ENCODE data around the gene MTHFR. TPM values are rescaled to one million over a fixed set of nuclear protein-coding genes. Genes with fewer than 3 reads are reported as not detected.

The MTHFR gene
- total RNA-seq, 1 donor from 2014 or later: 29.2 TPM

DNA sequence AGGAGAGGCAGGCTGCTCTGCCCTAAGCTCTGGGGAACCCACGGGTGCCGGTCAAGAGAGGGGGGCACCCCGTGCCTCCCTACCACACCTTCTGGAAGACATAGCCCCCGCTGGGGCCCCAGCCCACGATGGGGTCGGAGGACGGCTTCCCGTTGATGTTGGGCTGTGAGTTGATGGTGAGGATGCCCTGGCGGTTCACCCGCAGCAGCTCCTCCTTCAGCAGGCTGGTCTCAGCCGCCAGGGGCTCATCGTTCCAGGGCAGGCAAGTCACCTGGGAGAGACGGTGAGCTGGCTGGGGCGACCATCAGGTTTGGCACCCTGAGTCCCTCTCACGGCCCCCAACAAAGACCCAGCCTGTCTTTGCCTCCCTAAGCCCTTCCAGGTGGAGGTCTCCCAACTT, 11.9 kb downstream of the MTHFR start:
- H3K36me3 Mint-ChIP-seq (ENCODE audit: insufficient read depth): peaks cover 15% of the 10 kb centered on the region
- H3K27ac Mint-ChIP-seq: no peak overlapping the region
- no peaks in the 10 kb centered on the region for H3K27me3 Mint-ChIP-seq
- no peak for DNase-seq (ENCODE audit: low spot score, unreplicated experiment)
- no peak overlapping the region for H3K4me3 Mint-ChIP-seq (ENCODE audit: low read depth)
- H3K9me3 Mint-ChIP-seq (ENCODE audit: low read depth): no peaks in the 10 kb centered on the region
- no peaks in the 10 kb centered on the region for H3K4me1 Mint-ChIP-seq (ENCODE audit: low read depth)
- TF ChIP-seq, protein P1, sequence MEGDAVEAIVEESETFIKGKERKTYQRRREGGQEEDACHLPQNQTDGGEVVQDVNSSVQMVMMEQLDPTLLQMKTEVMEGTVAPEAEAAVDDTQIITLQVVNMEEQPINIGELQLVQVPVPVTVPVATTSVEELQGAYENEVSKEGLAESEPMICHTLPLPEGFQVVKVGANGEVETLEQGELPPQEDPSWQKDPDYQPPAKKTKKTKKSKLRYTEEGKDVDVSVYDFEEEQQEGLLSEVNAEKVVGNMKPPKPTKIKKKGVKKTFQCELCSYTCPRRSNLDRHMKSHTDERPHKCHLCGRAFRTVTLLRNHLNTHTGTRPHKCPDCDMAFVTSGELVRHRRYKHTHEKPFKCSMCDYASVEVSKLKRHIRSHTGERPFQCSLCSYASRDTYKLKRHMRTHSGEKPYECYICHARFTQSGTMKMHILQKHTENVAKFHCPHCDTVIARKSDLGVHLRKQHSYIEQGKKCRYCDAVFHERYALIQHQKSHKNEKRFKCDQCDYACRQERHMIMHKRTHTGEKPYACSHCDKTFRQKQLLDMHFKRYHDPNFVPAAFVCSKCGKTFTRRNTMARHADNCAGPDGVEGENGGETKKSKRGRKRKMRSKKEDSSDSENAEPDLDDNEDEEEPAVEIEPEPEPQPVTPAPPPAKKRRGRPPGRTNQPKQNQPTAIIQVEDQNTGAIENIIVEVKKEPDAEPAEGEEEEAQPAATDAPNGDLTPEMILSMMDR (IDR thresholded peaks at IDR 0.05; ENCODE audit: unreplicated experiment): no peak

DNA sequence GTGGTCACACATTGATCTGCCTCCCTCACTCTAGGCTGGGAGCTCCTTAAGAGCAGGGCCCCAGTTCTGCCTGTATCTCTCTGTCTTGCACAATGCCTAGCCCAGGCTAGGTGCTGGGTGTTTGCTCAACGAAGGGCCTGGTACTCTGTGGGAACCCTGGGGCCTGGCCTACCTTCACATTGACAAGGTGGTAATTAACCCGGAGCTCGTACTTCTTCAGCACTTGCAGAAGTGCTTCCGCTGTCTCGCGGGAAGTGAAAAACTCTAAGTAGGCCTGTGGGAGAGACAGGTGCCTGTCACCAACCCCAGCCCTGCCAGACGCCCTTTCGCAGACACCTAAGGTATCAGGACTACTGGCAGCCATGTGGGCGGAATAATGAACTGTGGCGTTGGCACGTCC, 13.7 kb downstream of the MTHFR start:
- Mint-ChIP-seq H3K36me3 (ENCODE audit: insufficient read depth) (peaks cover 15% of the 10 kb centered on the region), H3K9me3 (ENCODE audit: low read depth) (no peaks in the 10 kb centered on the region), H3K27me3 (no peaks in the 10 kb centered on the region), H3K27ac (no peak overlapping the region), H3K4me1 (ENCODE audit: low read depth) (peaks cover 5% of the 10 kb centered on the region), H3K4me3 (ENCODE audit: low read depth) (no peak overlapping the region)
- no peak for DNase-seq (ENCODE audit: low spot score, unreplicated experiment)
- TF ChIP-seq, protein P1 (IDR thresholded peaks at IDR 0.05; ENCODE audit: unreplicated experiment): no peak

DNA sequence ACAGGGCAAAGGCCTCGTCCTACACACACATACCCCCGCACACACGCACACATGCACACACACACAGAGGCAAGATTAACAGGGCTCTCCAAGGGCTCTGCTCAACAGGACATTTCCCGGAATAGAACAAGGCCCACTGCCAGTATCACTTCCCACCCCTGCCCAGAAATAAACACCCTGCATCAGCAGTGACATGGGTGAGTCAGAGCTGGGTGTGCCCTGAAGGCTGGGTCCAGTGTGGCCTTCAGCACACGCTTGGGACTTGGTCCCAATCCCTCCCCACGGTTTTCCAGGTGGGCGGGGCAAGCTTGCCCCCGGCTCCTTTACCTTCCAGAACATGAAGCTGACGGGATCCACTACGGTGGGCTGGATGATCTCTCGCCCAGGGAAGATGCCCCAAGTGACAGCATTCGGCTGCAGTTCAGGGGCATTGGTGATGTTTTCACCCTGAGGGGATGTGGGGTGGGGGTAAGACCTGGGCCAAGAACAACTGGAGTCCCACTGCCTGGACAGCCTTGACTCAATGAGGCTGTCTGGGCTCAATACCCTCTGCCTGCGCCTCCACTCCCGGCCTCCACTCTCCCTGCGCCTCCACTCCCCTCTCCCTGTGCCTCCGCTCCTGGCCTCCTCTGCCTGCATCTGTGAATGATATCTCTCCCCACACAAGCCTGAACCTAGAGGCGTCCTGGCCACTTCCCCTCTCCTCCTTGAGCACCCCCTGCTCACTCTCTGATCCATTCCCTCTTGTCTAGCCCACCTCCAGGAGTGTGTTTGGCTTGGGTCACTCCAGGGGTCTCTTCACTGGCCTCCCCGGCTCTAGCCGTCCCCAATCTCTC, 14.7 kb downstream of the MTHFR start:
- peaks cover 15% of the 10 kb centered on the region for H3K36me3 Mint-ChIP-seq (ENCODE audit: insufficient read depth)
- no peak overlapping the region for H3K4me3 Mint-ChIP-seq (ENCODE audit: low read depth)
- no peak overlapping the region for H3K27ac Mint-ChIP-seq
- peaks cover 10% of the 10 kb centered on the region for H3K4me1 Mint-ChIP-seq (ENCODE audit: low read depth)
- DNase-seq (ENCODE audit: low spot score, unreplicated experiment): no peak
- TF ChIP-seq, protein P1 (IDR thresholded peaks at IDR 0.05; ENCODE audit: unreplicated experiment): no peak
- H3K27me3 Mint-ChIP-seq: no peaks in the 10 kb centered on the region
- no peaks in the 10 kb centered on the region for H3K9me3 Mint-ChIP-seq (ENCODE audit: low read depth)

DNA sequence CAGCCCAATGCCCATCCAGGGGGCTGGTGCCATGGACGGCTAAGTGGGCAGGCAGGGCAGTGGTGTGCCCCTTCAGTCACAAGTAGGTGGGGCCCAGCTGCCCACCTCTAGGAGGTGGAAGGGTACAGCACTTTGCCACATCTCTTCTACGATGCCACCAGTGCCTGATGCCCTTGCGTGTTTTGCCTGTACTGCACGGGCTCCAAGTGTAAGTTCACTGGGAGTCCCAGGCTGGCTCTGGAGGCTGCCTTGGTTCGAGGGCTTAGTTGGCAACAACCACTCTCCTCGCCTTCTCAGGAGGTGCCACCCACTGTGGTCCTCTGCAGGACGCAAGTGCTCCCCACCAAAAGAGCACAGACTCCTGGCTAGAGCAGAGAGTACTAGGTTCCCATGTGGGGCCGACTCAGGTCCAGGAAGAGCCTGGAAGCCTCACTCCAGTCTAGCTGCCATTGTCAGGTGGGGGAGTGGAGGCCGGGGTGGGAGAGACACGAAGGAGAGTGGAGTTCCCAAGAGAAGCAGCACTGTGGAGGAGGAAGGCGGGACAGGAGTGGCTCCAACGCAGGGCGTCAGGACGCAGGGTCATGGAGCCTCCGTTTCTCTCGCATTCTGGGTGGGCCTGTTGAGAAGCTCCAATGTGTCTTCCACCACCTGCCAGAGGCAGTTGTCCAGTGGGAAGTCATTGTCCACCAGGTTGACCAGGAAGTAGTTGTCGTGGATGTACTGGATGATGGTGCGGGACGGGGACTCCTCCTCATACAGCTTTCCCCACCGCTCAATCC, 15.5 kb downstream of the MTHFR start:
- no peak overlapping the region for H3K4me3 Mint-ChIP-seq (ENCODE audit: low read depth)
- no peak for DNase-seq (ENCODE audit: low spot score, unreplicated experiment)
- no peaks in the 10 kb centered on the region for H3K9me3 Mint-ChIP-seq (ENCODE audit: low read depth)
- peaks cover 2% of the 10 kb centered on the region for H3K27me3 Mint-ChIP-seq
- TF ChIP-seq, protein P1 (IDR thresholded peaks at IDR 0.05; ENCODE audit: unreplicated experiment): no peak
- no peak overlapping the region for H3K27ac Mint-ChIP-seq
- peaks cover 13% of the 10 kb centered on the region for H3K36me3 Mint-ChIP-seq (ENCODE audit: insufficient read depth)
- peaks cover 12% of the 10 kb centered on the region for H3K4me1 Mint-ChIP-seq (ENCODE audit: low read depth)
